Endothelial cell (in vitro differentiated cells): ENCODE measurements around the gene CCAR1. TPM values are rescaled to one million over a fixed set of nuclear protein-coding genes. Genes with fewer than 3 reads are reported as not detected.
A peak's percentile ranks its signal among the peaks of the same experiment; 100 is the strongest.
"Not testable (repeated sequence)": the region's sequence is repeated elsewhere in the genome, so short reads cannot be mapped to it uniquely, and the experiment has no call there.

Experiments used
- DNase-seq: peaks from one replicate; pipeline ENCODE4 v3.0.0; 2021; ENCODE audit warnings: low spot score
- H3K27ac Mint-ChIP-seq: one replicate; pipeline ENCODE4 v1.8.0; 2021; ENCODE audit warnings: mixed read lengths, inconsistent platforms; ENCODE audit not compliant: unreplicated experiment
- H3K27me3 Mint-ChIP-seq: one replicate; pipeline ENCODE4 v1.8.0; 2021; ENCODE audit warnings: mild to moderate bottlenecking, moderate library complexity, mixed read lengths, inconsistent platforms; ENCODE audit not compliant: unreplicated experiment
- H3K36me3 Mint-ChIP-seq: one replicate; pipeline ENCODE4 v1.8.0; 2021; ENCODE audit warnings: mild to moderate bottlenecking, low read depth, mixed read lengths, inconsistent platforms; ENCODE audit not compliant: unreplicated experiment
- H3K4me1 Mint-ChIP-seq: one replicate; pipeline ENCODE4 v1.8.0; 2021; ENCODE audit warnings: mild to moderate bottlenecking, mixed read lengths, inconsistent platforms; ENCODE audit not compliant: unreplicated experiment
- H3K4me3 Mint-ChIP-seq: one replicate; pipeline ENCODE4 v1.8.0; 2021; ENCODE audit warnings: mild to moderate bottlenecking, mixed read lengths, inconsistent platforms; ENCODE audit not compliant: unreplicated experiment
- H3K9me3 Mint-ChIP-seq: one replicate; pipeline ENCODE4 v1.8.0; 2021; ENCODE audit warnings: mixed read lengths, inconsistent platforms; ENCODE audit not compliant: unreplicated experiment
- CTCF ChIP-seq: fragments of 200-600 bp; sonication (generic); IDR thresholded peaks from one replicate; pipeline ENCODE4 v1.5.0; 2021; ENCODE audit warnings: antibody characterized with exemption; ENCODE audit not compliant: unreplicated experiment
- total RNA-seq: library from RNA; stranded (reverse); fragmentation: NEBNext Ultra II Directional; extraction: Animal tissue kit (Norgen Biotek cat#: 25700); gene quantifications from one replicate; pipeline ENCODE4 v1.2.1, GENCODE V29; 2021; ENCODE audit not compliant: unreplicated experiment

CCAR1 gene
- total RNA-seq, 1 donor from 2014 or later: 86.1 TPM

GRCh38 chr10:68727146-68727545 lies 6.1 kb downstream of the CCAR1 start:
- Mint-ChIP-seq H3K27ac (peak overlapping the region; percentile 10), H3K4me1 (peaks cover 4% of the 10 kb centered on the region), H3K36me3 (peaks cover 21% of the 10 kb centered on the region), H3K9me3 (no peaks in the 10 kb centered on the region), H3K27me3 (no peaks in the 10 kb centered on the region), H3K4me3 (no peak overlapping the region)
- no peak for TF ChIP-seq CTCF
- no peak for DNase-seq

- DNase-seq: no peak
- H3K4me1 Mint-ChIP-seq: no peaks in the 10 kb centered on the region
- H3K4me3 Mint-ChIP-seq: no peak overlapping the region
- no peaks in the 10 kb centered on the region for H3K27me3 Mint-ChIP-seq
- H3K27ac Mint-ChIP-seq: no peak overlapping the region
- H3K9me3 Mint-ChIP-seq: no peaks in the 10 kb centered on the region
- H3K36me3 Mint-ChIP-seq: peaks cover 33% of the 10 kb centered on the region
- TF ChIP-seq CTCF: no peak
Measured at GRCh38 chr10:68732651-68733050, 11.6 kb downstream of the CCAR1 start.

- Mint-ChIP-seq H3K9me3 (no peaks in the 10 kb centered on the region), H3K4me3 (no peak overlapping the region), H3K4me1 (no peaks in the 10 kb centered on the region), H3K27me3 (no peaks in the 10 kb centered on the region), H3K27ac (no peak overlapping the region), H3K36me3 (peaks cover 34% of the 10 kb centered on the region)
- no peak for DNase-seq
- no peak for TF ChIP-seq CTCF
Measured at GRCh38 chr10:68734349-68734748, 13.3 kb downstream of the CCAR1 start.

DNA sequence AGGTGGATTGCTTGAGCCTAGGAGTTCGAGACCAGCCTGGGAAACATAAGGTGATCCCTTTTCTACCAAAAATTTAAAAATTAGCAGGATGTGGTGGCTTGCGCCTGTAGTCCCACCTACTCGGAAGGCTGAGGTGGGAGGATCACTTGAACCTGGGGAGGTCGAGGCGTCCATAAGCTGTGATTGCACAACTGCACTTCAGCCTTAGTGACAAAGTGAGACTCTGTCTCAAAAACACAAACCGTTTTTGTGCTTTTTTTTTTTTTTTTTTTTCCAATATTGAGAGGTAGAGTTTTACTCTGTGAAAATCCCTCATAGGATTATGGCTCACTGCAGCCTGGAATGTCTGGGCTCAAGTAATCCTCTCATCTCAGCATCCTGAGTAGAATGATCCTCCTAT lies 14.1 kb downstream of the CCAR1 start:
- no peak overlapping the region for H3K4me3 Mint-ChIP-seq
- H3K9me3 Mint-ChIP-seq: no peaks in the 10 kb centered on the region
- no peak overlapping the region for H3K27ac Mint-ChIP-seq
- TF ChIP-seq CTCF: no peak
- H3K27me3 Mint-ChIP-seq: no peaks in the 10 kb centered on the region
- peaks cover 38% of the 10 kb centered on the region for H3K36me3 Mint-ChIP-seq
- DNase-seq: no peak
- H3K4me1 Mint-ChIP-seq: no peaks in the 10 kb centered on the region

- not testable (repeated sequence) for H3K27me3 Mint-ChIP-seq, H3K4me1 Mint-ChIP-seq, DNase-seq, H3K27ac Mint-ChIP-seq, H3K9me3 Mint-ChIP-seq, H3K4me3 Mint-ChIP-seq
- peaks cover 38% of the 10 kb centered on the region for H3K36me3 Mint-ChIP-seq
Measured at GRCh38 chr10:68735739-68736138, 14.7 kb downstream of the CCAR1 start.

DNA sequence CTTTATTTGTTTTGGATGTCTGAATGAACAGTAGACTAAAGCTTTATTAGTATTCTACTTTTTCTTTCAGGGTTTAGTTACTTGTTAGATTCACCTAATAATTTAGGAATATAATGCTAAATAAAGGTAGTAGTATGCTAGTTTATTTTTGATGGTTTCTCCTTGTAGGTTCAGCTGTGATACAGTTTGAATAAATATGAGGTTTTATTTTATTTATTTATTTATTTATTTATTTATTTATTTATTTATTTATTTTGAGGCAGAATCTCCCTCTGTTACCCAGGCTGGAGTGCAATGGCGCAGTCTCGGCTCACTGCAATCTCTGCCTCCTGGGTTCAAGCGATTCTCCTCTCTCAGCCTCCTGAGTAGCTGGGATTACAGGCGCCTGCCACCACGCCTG lies 19.6 kb downstream of the CCAR1 start:
- peaks cover 24% of the 10 kb centered on the region for H3K36me3 Mint-ChIP-seq
- not testable (repeated sequence) for H3K9me3 Mint-ChIP-seq

More for the DNA sequence above, 19.6 kb downstream of the CCAR1 start:
- H3K4me1 Mint-ChIP-seq, H3K4me3 Mint-ChIP-seq, H3K27ac Mint-ChIP-seq, DNase-seq, H3K27me3 Mint-ChIP-seq: not testable (repeated sequence)
